IMR-90 (cell line): ENCODE results near the gene PDE11A. TPM values are rescaled to one million over a fixed set of nuclear protein-coding genes. Genes with fewer than 3 reads are reported as not detected.

Experiments
- ATAC-seq: fragments of 200-7000 bp; cut with Tn5 transposase; 2 replicates; pipeline ENCODE4 v1.9.1; 2020; ENCODE audit warnings: low read depth, mild to moderate bottlenecking, moderate library complexity
- BruUV-seq: library from RNA; stranded (reverse); fragments of 400-500 nt; replicated peaks from 2 replicates; lab custom pipeline; 2021; lab: Mats Ljungman, UMichigan
- CTCF ChIA-PET: fragments of 300-600 bp; formaldehyde crosslinking; extraction: SDS; loops from one replicate; lab custom pipeline; 2021; ENCODE audit warnings: antibody characterized with exemption; lab: Yijun Ruan, JAX
- POLR2A ChIA-PET: fragments of 300-600 bp; sonication (Branson Sonifier 250); formaldehyde crosslinking; loops from one replicate; lab custom pipeline; 2022; ENCODE audit warnings: antibody characterized with exemption; ENCODE audit not compliant: unreplicated experiment; lab: Charles Lee
- DNase-seq: peaks from one replicate; pipeline ENCODE4 v3.0.0; 2013
- H2AFZ ChIP-seq: replicated peaks from 2 replicates; pipeline ENCODE3; 2013; ENCODE audit warnings: low read length, mild to moderate bottlenecking; ENCODE audit not compliant: poor library complexity
- H2AK5ac ChIP-seq: 2 replicates; pipeline ENCODE4 v1.6.1; 2013; ENCODE audit warnings: low read depth, low read length, inconsistent platforms
- H2AK9ac ChIP-seq: replicated peaks from 2 replicates; pipeline ENCODE3; 2013; ENCODE audit warnings: mild to moderate bottlenecking, low read depth, low read length, moderate library complexity; ENCODE audit not compliant: poor library complexity
- H2BK120ac ChIP-seq: 2 replicates; pipeline ENCODE4 v1.6.1; 2013; ENCODE audit warnings: low read depth, low read length, inconsistent platforms
- H2BK15ac ChIP-seq: 3 replicates; pipeline ENCODE4 v1.6.1; 2013; ENCODE audit warnings: low read depth, low read length, inconsistent platforms
- H2BK20ac ChIP-seq: 2 replicates; pipeline ENCODE4 v1.6.1; 2013; ENCODE audit warnings: low read depth, mild to moderate bottlenecking, inconsistent platforms, low read length, moderate library complexity
- H2BK5ac ChIP-seq: 2 replicates; pipeline ENCODE4 v1.6.1; 2013; ENCODE audit warnings: mild to moderate bottlenecking, low read depth, low read length, inconsistent platforms; ENCODE audit not compliant: poor library complexity, severe bottlenecking
- H3K14ac ChIP-seq: replicated peaks from 2 replicates; pipeline ENCODE4 v1.6.1; 2013; ENCODE audit warnings: low read depth, low read length, inconsistent platforms
- H3K18ac ChIP-seq: 2 replicates; pipeline ENCODE4 v1.6.1; 2013; ENCODE audit warnings: low read depth, low read length, control low read depth
- H3K23ac ChIP-seq: 2 replicates; pipeline ENCODE4 v1.6.1; 2013; ENCODE audit warnings: low read depth, low read length, inconsistent platforms
- H3K27ac ChIP-seq: 2 replicates; pipeline ENCODE4 v1.5.1; 2013; ENCODE audit warnings: mild to moderate bottlenecking, control low read depth, low read length; ENCODE audit not compliant: insufficient read depth
- H3K27me3 ChIP-seq: 2 replicates; pipeline ENCODE4 v1.6.1; 2013; ENCODE audit warnings: low read length; ENCODE audit not compliant: control insufficient read depth, insufficient read depth
- H3K36me3 ChIP-seq: 2 replicates; pipeline ENCODE4 v1.6.1; 2013; ENCODE audit warnings: low read length, mixed read lengths; ENCODE audit not compliant: control insufficient read depth, insufficient read depth
- H3K4ac ChIP-seq: 2 replicates; pipeline ENCODE4 v1.6.1; 2013; ENCODE audit warnings: low read depth, low read length, inconsistent platforms
- H3K4me1 ChIP-seq: 2 replicates; pipeline ENCODE4 v1.6.1; 2013; ENCODE audit warnings: low read length, mixed read lengths; ENCODE audit not compliant: control insufficient read depth, insufficient read depth
- H3K4me2 ChIP-seq: 2 replicates; pipeline ENCODE4 v1.6.1; 2013; ENCODE audit warnings: low read depth, mild to moderate bottlenecking, control low read depth, low read length, moderate library complexity
- H3K4me3 ChIP-seq: 2 replicates; pipeline ENCODE4 v1.5.1; 2013; ENCODE audit warnings: low read depth, mild to moderate bottlenecking, control low read depth, low read length, moderate library complexity; ENCODE audit not compliant: insufficient read depth
- H3K56ac ChIP-seq: 2 replicates; pipeline ENCODE4 v1.6.1; 2013; ENCODE audit warnings: low read length, inconsistent platforms; ENCODE audit not compliant: insufficient read depth; ENCODE audit errors: extremely low read depth
- H3K79me1 ChIP-seq, 2 experiments: 2 replicates each; pipeline ENCODE4 v1.6.1; 2013; ENCODE audit warnings: low read length in 2 of 2, inconsistent platforms in 1 of 2, low read depth in 1 of 2
- H3K9ac ChIP-seq: 2 replicates; pipeline ENCODE4 v1.6.1; 2013; ENCODE audit warnings: low read depth, low read length, control low read depth
- H3K9me1 ChIP-seq: 2 replicates; pipeline ENCODE4 v1.6.1; 2013; ENCODE audit warnings: low read length, inconsistent platforms; ENCODE audit not compliant: insufficient read depth
- H3K9me3 ChIP-seq: 2 replicates; pipeline ENCODE4 v1.6.1; 2013; ENCODE audit warnings: low read length; ENCODE audit not compliant: control insufficient read depth, insufficient read depth
- H4K20me1 ChIP-seq: 2 replicates; pipeline ENCODE4 v1.6.1; 2013; ENCODE audit warnings: low read length, inconsistent platforms; ENCODE audit not compliant: insufficient read depth
- H4K5ac ChIP-seq: 2 replicates; pipeline ENCODE4 v1.6.1; 2013; ENCODE audit warnings: mild to moderate bottlenecking, low read depth, low read length, control low read depth
- H4K8ac ChIP-seq, 2 experiments: 2 replicates each; pipeline ENCODE4 v1.6.1; 2013; ENCODE audit warnings: low read depth in 2 of 2, low read length in 2 of 2, control low read depth in 1 of 2, inconsistent platforms in 1 of 2
- H4K91ac ChIP-seq: 2 replicates; pipeline ENCODE4 v1.6.1; 2013; ENCODE audit warnings: low read depth, low read length, inconsistent platforms; ENCODE audit not compliant: insufficient read depth
- BHLHE40 ChIP-seq: fragments of 150-350 bp; IDR thresholded peaks from 2 replicates; pipeline ENCODE4 v1.6.1; 2016; ENCODE audit warnings: mild to moderate bottlenecking, low read depth, low read length
- MAFK ChIP-seq: IDR thresholded peaks from 2 replicates; pipeline ENCODE4 v1.6.1; 2012; ENCODE audit warnings: low read depth, low read length, improper control_type of control experiment
- MAZ ChIP-seq: IDR thresholded peaks from 2 replicates; pipeline ENCODE4 v1.6.1; 2012; ENCODE audit warnings: low read depth, mild to moderate bottlenecking, low read length, improper control_type of control experiment, moderate library complexity, borderline replicate concordance
- POLR2A ChIP-seq: IDR thresholded peaks from 2 replicates; pipeline ENCODE4 v1.6.1; 2012; ENCODE audit warnings: mild to moderate bottlenecking, low read depth, low read length
- RAD21 ChIP-seq: IDR thresholded peaks from 2 replicates; pipeline ENCODE4 v1.6.1; 2012; ENCODE audit warnings: low read length, improper control_type of control experiment
- RCOR1 ChIP-seq: IDR thresholded peaks from 2 replicates; pipeline ENCODE4 v1.6.1; 2012; ENCODE audit warnings: mild to moderate bottlenecking, low read length, improper control_type of control experiment; ENCODE audit not compliant: insufficient replicate concordance
- RFX5 ChIP-seq: IDR thresholded peaks from 2 replicates; pipeline ENCODE4 v1.8.0; 2012; ENCODE audit warnings: low read depth, mild to moderate bottlenecking, low read length, moderate library complexity
- SMC3 ChIP-seq: fragments of 150-350 bp; IDR thresholded peaks from 2 replicates; pipeline ENCODE4 v1.6.1; 2016; ENCODE audit warnings: low read depth, mild to moderate bottlenecking, antibody characterized with exemption, low read length, moderate library complexity
- WGBS, 2 experiments: methylation state at CpG; one replicate each; pipeline versions ENCODE4 v1.1.5 to v1.1.7; 2013; ENCODE audit warnings: missing lambda C conversion rate in 2 of 2; ENCODE audit not compliant: insufficient read length in 1 of 2; ENCODE audit errors: extremely low coverage in 2 of 2; 5-methylcytosine and 5-hydroxymethylcytosine counted together
- dilution Hi-C: fragments of 300-500 bp; cut with HindIII; formaldehyde crosslinking; loops from one replicate; pipeline ENCODE4 v1.14.3; 2018; ENCODE audit warnings: low sequenced_read_pairs; ENCODE audit not compliant: unreplicated experiment
- in situ Hi-C: fragments of 300-500 bp; cut with MboI; formaldehyde crosslinking; loops from 3 replicates; pipeline ENCODE4 v1.14.3; 2019; ENCODE audit warnings: low sequenced_read_pairs, inconsistent platforms, mixed read lengths
- intact Hi-C: fragments of 100-400 bp; cut with micrococcal nuclease; formaldehyde crosslinking; loops from 2 replicates; pipeline ENCODE4 v1.10.0; 2022
- polyA plus RNA-seq, 3 experiments: library from polyadenylated mRNA; depleted of rRNA; stranded (reverse); fragments of >200 nt; gene quantifications; 2 replicates each; pipeline ENCODE4 v1.2.3, GENCODE V29; 2012; ENCODE audit warnings: low replicate concordance in 1 of 3
- total RNA-seq: library from RNA; depleted of rRNA; stranded (reverse); fragments of >200 nt; gene quantifications from 2 replicates; pipeline ENCODE4 v1.2.3, GENCODE V29; 2012
- TF ChIP-seq, protein P1 (sequence below): conservative IDR thresholded peaks from 2 replicates; pipeline ENCODE4 v1.5.1; 2012; ENCODE audit warnings: mild to moderate bottlenecking, low read depth, low read length, improper control_type of control experiment
- TF ChIP-seq, protein P2 (sequence below): fragments of 150-350 bp; IDR thresholded peaks from 2 replicates; pipeline ENCODE4 v1.6.1; 2016; ENCODE audit warnings: low read depth, mild to moderate bottlenecking, low read length, moderate library complexity, borderline replicate concordance

Gene PDE11A
- total and polyA plus RNA-seq, 2 of the 4 experiments (the other 2 are of a cell fraction), result 0.21 to 0.72 TPM

DNA sequence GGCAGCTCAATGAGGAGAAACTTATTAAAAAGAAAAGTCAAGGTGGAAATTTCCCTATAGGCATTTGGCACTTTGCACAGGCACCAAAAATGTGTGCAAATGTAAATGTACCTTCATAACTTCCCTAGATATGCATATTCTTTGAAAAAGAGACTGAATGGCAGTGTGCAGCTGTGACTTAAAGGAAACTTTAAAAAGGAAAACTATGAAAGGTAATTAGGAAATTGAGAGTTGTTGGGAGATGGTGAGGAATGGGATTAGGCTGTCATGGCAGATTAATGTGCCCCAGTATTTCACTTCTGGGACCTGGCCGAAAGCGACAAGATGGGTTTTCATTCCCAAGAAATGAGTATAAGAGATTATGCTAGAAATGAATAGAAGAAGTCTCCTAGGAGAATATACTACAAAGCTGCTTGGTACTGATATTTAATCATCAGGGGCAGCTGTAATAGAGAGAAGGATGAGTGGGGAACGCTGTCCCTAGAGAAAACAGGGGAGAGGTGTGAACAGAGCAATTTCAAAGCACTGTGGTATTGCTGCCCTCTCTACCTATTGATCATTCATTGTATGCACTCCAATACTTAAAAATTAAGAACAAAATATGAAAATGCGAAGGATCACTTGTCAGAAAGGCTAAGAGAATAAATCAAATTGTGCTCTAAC is 366.9 kb downstream of the PDE11A start:
- H3K4ac ChIP-seq, result no peak overlapping the region
- in situ Hi-C loops (no loop called here), dilution Hi-C loops (no loop called here), intact Hi-C loops (no loop called here)
- H3K23ac ChIP-seq, result no peak overlapping the region
- H3K36me3 ChIP-seq, result no peaks in the 10 kb centered on the region
- H2BK5ac ChIP-seq, result no peak overlapping the region
- no peaks in the 10 kb centered on the region for H3K9me1 ChIP-seq
- no CpG with 5 or more reads among the region's 4 CpGs for WGBS, 2 experiments
- H3K18ac ChIP-seq, result no peak overlapping the region
- H3K56ac ChIP-seq, result no peak overlapping the region
- no peak for TF ChIP-seq MAZ
- no peak for TF ChIP-seq RAD21
- TF ChIP-seq RFX5, result no peak
- no peak for TF ChIP-seq BHLHE40
- no peak for TF ChIP-seq MAFK
- TF ChIP-seq SMC3, result no peak
- TF ChIP-seq RCOR1, result no peak
- TF ChIP-seq, protein P1, sequence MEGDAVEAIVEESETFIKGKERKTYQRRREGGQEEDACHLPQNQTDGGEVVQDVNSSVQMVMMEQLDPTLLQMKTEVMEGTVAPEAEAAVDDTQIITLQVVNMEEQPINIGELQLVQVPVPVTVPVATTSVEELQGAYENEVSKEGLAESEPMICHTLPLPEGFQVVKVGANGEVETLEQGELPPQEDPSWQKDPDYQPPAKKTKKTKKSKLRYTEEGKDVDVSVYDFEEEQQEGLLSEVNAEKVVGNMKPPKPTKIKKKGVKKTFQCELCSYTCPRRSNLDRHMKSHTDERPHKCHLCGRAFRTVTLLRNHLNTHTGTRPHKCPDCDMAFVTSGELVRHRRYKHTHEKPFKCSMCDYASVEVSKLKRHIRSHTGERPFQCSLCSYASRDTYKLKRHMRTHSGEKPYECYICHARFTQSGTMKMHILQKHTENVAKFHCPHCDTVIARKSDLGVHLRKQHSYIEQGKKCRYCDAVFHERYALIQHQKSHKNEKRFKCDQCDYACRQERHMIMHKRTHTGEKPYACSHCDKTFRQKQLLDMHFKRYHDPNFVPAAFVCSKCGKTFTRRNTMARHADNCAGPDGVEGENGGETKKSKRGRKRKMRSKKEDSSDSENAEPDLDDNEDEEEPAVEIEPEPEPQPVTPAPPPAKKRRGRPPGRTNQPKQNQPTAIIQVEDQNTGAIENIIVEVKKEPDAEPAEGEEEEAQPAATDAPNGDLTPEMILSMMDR, result no peak
- no peak for TF ChIP-seq POLR2A
- TF ChIP-seq, protein P2, sequence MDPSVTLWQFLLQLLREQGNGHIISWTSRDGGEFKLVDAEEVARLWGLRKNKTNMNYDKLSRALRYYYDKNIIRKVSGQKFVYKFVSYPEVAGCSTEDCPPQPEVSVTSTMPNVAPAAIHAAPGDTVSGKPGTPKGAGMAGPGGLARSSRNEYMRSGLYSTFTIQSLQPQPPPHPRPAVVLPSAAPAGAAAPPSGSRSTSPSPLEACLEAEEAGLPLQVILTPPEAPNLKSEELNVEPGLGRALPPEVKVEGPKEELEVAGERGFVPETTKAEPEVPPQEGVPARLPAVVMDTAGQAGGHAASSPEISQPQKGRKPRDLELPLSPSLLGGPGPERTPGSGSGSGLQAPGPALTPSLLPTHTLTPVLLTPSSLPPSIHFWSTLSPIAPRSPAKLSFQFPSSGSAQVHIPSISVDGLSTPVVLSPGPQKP, result no peak
- no peak overlapping the region for H4K91ac ChIP-seq
- no peak overlapping the region for H4K5ac ChIP-seq
- no peak overlapping the region for H2AFZ ChIP-seq
- no peak overlapping the region for H4K8ac ChIP-seq
- ATAC-seq (no peak), DNase-seq (no peak)
- no peak overlapping the region for H3K4me2 ChIP-seq
- H4K20me1 ChIP-seq, result no peaks in the 10 kb centered on the region
- H2AK5ac ChIP-seq, result no peak overlapping the region
- no TSS peak for BruUV-seq
- H2AK9ac ChIP-seq, result no peak overlapping the region
- CTCF ChIA-PET, result no interaction called here
- H3K4me3 ChIP-seq, result no peak overlapping the region
- H2BK20ac ChIP-seq, result no peak overlapping the region
- no peaks in the 10 kb centered on the region for H3K9me3 ChIP-seq
- no peak overlapping the region for H3K27ac ChIP-seq
- H3K79me1 ChIP-seq, result no peaks in the 10 kb centered on the region
- no peak overlapping the region for H2BK15ac ChIP-seq
- no peak overlapping the region for H2BK120ac ChIP-seq
- no peak overlapping the region for H3K9ac ChIP-seq
- H3K14ac ChIP-seq, result no peak overlapping the region
- H3K4me1 ChIP-seq, result no peaks in the 10 kb centered on the region
- no peaks in the 10 kb centered on the region; the same call in 1 of the 2 replicates for H3K27me3 ChIP-seq
- POLR2A ChIA-PET, result no interaction called here
